GM12878 (cell line): ENCODE measurements around the gene TP63. TPM values are rescaled to one million over a fixed set of nuclear protein-coding genes. Genes with fewer than 3 reads are reported as not detected.
A peak's percentile ranks its signal among the peaks of the same experiment; 100 is the strongest.

ENCODE experiments used
- CBX3 ChIP-seq: fragments of 200-600 bp; sonication (generic); IDR thresholded peaks from 2 replicates; pipeline ENCODE4 v1.6.1; 2016; ENCODE audit warnings: low read depth, borderline replicate concordance
- CREB1 ChIP-seq: IDR thresholded peaks from 2 replicates; pipeline ENCODE4 v1.6.1; 2012; ENCODE audit warnings: low read depth, mild to moderate bottlenecking, inconsistent platforms
- EZH2 ChIP-seq: IDR thresholded peaks from 2 replicates; pipeline ENCODE4 v1.6.1; 2012; ENCODE audit warnings: low read depth, mild to moderate bottlenecking, control low read depth, inconsistent platforms, low read length, borderline replicate concordance; ENCODE audit not compliant: control insufficient read depth
- FOXK2 ChIP-seq: fragments of 450-650 bp; IDR thresholded peaks from 2 replicates; pipeline ENCODE4 v1.6.1; 2017; ENCODE audit warnings: mild to moderate bottlenecking, moderate library complexity
- FOXM1 ChIP-seq: IDR thresholded peaks from 2 replicates; pipeline ENCODE4 v1.6.1; 2012; ENCODE audit warnings: low read depth, mild to moderate bottlenecking, inconsistent platforms, low read length, moderate library complexity
- HCFC1 ChIP-seq: fragments of 150-350 bp; IDR thresholded peaks from 2 replicates; pipeline ENCODE4 v1.6.1; 2014; ENCODE audit warnings: low read length
- IKZF1 ChIP-seq: fragments of 450-650 bp; conservative IDR thresholded peaks from 2 replicates; pipeline ENCODE4 v1.6.1; 2017; ENCODE audit warnings: antibody characterized with exemption, mild to moderate bottlenecking
- MYB ChIP-seq: fragments of 150-350 bp; IDR thresholded peaks from 2 replicates; pipeline ENCODE4 v1.6.1; 2014; ENCODE audit warnings: mild to moderate bottlenecking, low read depth, low read length, borderline replicate concordance
- MYC ChIP-seq: IDR thresholded peaks from 2 replicates; pipeline ENCODE4 v1.6.1; 2011; ENCODE audit warnings: mild to moderate bottlenecking, low read length, moderate library complexity, inconsistent platforms; ENCODE audit not compliant: insufficient read depth, insufficient replicate concordance, insufficient read length, severe bottlenecking
- NFYA ChIP-seq: IDR thresholded peaks from 2 replicates; pipeline ENCODE4 v1.6.1; 2011; ENCODE audit warnings: low read depth, mild to moderate bottlenecking, low read length, improper control_type of control experiment, borderline replicate concordance
- NRF1 ChIP-seq: conservative IDR thresholded peaks from 2 replicates; pipeline ENCODE4 v1.6.1; 2011; ENCODE audit warnings: mild to moderate bottlenecking, low read depth, low read length, improper control_type of control experiment
- RAD21 ChIP-seq: IDR thresholded peaks from 2 replicates; pipeline ENCODE4 v1.6.1; 2011; ENCODE audit warnings: mild to moderate bottlenecking, low read depth, low read length, moderate library complexity; ENCODE audit not compliant: insufficient read depth
- RELA ChIP-seq: fragments of 450-650 bp; IDR thresholded peaks from 2 replicates; pipeline ENCODE4 v1.8.0; 2014; ENCODE audit warnings: borderline replicate concordance; ENCODE audit not compliant: partially characterized antibody
- RFX5 ChIP-seq: IDR thresholded peaks from 2 replicates; pipeline ENCODE4 v1.6.1; 2011; ENCODE audit warnings: low read depth, low read length, improper control_type of control experiment
- SIN3A ChIP-seq: IDR thresholded peaks from 2 replicates; pipeline ENCODE4 v1.6.1; 2012; ENCODE audit warnings: low read depth, low read length, improper control_type of control experiment
- SREBF2 ChIP-seq: IDR thresholded peaks from 2 replicates; pipeline ENCODE4 v1.6.1; 2012; ENCODE audit warnings: mild to moderate bottlenecking, low read length
- TCF3 ChIP-seq: IDR thresholded peaks from 2 replicates; pipeline ENCODE4 v1.6.1; 2012; ENCODE audit warnings: low read depth, mild to moderate bottlenecking, low read length, borderline replicate concordance; ENCODE audit not compliant: insufficient read depth
- polyA plus RNA-seq, 11 experiments: library from polyadenylated mRNA; depleted of rRNA in 4 of 11; unstranded in 6 of 11; stranded (reverse) in 5 of 11; fragments of >200 nt; fragmentation: Nextera tagmentation in 4 of 11; fragmentation: Illumina TruSeq in 1 of 11; extraction: Ambion mirVana in 4 of 11; extraction: Trizol in 1 of 11; gene quantifications; 1 replicate in 1 of 11; 2 replicates in 10 of 11; pipeline versions ENCODE4 v1.2.1 to v1.2.3, GENCODE V29; 2011 to 2016; ENCODE audit warnings: inconsistent platforms in 2 of 11, missing spikeins in 2 of 11, low read depth in 1 of 11
- total RNA-seq, 4 experiments: library from RNA; depleted of rRNA in 3 of 4; stranded (reverse); fragments of >200 nt in 3 of 4; fragmentation: Illumina TruSeq in 1 of 4; extraction: Trizol in 1 of 4; gene quantifications; 2 replicates each; pipeline versions ENCODE4 v1.2.1 to v1.2.3, GENCODE V29; 2013 to 2021
- TF ChIP-seq, protein P1 (sequence below): fragments of 450-650 bp; IDR thresholded peaks from 2 replicates; pipeline ENCODE4 v1.6.1; 2017; ENCODE audit warnings: low read depth, mild to moderate bottlenecking, moderate library complexity
- TF ChIP-seq, protein P2 (sequence below): fragments of 150-350 bp; IDR thresholded peaks from 2 replicates; pipeline ENCODE4 v1.6.1; 2014; ENCODE audit warnings: mild to moderate bottlenecking, low read depth, low read length
- TF ChIP-seq, protein P3 (sequence below): IDR thresholded peaks from 2 replicates; pipeline ENCODE4 v1.6.1; 2012; ENCODE audit warnings: low read length, inconsistent platforms
- TF ChIP-seq, protein P4 (sequence below): fragments of 450-650 bp; formaldehyde crosslinking; IDR thresholded peaks from 2 replicates; pipeline ENCODE4 v1.4.0; 2022; ENCODE audit warnings: mild to moderate bottlenecking, moderate library complexity

TP63 gene
- total and polyA plus RNA-seq, 10 of the 15 experiments (the other 5 are each of a cell fraction or from before 2014, with no cell fraction given) = 1.4 to 10.8 (median 6.2) TPM

DNA sequence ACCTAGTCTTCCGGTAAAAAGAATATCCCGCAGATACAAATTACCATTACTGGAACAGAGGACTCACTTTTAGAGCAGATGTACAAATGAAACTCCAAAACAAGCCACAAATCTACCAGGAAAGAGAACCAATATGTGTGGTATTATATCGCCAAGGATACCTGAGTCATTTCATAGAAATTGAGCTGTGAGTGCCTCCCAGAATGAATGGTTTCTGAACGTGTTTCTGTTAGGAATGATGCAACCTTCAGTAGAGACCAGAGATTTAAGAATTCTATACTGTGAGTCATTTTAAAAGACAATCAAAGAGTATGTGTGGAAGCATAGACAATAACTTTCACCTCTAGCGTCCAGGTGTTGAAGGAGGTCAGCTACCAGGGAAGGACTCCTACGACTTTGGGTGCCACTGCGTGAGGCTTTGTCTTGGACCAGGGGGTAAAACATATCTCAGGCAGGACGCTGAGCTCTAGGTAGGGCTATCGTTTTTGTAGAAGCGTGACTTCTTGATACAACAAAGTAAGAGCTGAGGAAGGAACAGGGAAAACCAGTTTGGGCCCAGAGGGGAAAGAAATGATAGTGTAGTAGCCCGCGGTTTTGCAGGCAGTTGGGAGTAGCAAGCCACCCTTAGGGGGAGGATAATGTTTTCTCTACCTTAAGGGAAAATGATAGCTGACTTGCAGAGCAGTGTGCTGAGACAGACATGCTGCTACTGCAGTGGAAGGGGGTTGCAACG lies 210.4 kb downstream of the TP63 start (continued):
- TF ChIP-seq FOXM1 (peak; percentile 92; the same call in 1 of the 2 replicates), NFYA (no peak), MYB (no peak), EZH2 (no peak), RFX5 (no peak), HCFC1 (no peak), SIN3A (no peak), RELA (no peak), SREBF2 (no peak), CBX3 (no peak), RAD21 (no peak), IKZF1 (no peak), FOXK2 (no peak), CREB1 (0 out of 2 replicates have a peak, but pooled peaks have one; percentile 16), TCF3 (peak; percentile 54; the same call in 1 of the 2 replicates), NRF1 (no peak), MYC (no peak)
- TF ChIP-seq, protein P1, sequence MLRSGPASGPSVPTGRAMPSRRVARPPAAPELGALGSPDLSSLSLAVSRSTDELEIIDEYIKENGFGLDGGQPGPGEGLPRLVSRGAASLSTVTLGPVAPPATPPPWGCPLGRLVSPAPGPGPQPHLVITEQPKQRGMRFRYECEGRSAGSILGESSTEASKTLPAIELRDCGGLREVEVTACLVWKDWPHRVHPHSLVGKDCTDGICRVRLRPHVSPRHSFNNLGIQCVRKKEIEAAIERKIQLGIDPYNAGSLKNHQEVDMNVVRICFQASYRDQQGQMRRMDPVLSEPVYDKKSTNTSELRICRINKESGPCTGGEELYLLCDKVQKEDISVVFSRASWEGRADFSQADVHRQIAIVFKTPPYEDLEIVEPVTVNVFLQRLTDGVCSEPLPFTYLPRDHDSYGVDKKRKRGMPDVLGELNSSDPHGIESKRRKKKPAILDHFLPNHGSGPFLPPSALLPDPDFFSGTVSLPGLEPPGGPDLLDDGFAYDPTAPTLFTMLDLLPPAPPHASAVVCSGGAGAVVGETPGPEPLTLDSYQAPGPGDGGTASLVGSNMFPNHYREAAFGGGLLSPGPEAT = no peak
- TF ChIP-seq, protein P2, sequence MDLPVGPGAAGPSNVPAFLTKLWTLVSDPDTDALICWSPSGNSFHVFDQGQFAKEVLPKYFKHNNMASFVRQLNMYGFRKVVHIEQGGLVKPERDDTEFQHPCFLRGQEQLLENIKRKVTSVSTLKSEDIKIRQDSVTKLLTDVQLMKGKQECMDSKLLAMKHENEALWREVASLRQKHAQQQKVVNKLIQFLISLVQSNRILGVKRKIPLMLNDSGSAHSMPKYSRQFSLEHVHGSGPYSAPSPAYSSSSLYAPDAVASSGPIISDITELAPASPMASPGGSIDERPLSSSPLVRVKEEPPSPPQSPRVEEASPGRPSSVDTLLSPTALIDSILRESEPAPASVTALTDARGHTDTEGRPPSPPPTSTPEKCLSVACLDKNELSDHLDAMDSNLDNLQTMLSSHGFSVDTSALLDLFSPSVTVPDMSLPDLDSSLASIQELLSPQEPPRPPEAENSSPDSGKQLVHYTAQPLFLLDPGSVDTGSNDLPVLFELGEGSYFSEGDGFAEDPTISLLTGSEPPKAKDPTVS = no peak
- TF ChIP-seq, protein P3, sequence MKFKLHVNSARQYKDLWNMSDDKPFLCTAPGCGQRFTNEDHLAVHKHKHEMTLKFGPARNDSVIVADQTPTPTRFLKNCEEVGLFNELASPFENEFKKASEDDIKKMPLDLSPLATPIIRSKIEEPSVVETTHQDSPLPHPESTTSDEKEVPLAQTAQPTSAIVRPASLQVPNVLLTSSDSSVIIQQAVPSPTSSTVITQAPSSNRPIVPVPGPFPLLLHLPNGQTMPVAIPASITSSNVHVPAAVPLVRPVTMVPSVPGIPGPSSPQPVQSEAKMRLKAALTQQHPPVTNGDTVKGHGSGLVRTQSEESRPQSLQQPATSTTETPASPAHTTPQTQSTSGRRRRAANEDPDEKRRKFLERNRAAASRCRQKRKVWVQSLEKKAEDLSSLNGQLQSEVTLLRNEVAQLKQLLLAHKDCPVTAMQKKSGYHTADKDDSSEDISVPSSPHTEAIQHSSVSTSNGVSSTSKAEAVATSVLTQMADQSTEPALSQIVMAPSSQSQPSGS = peak; percentile 89
- TF ChIP-seq, protein P4, sequence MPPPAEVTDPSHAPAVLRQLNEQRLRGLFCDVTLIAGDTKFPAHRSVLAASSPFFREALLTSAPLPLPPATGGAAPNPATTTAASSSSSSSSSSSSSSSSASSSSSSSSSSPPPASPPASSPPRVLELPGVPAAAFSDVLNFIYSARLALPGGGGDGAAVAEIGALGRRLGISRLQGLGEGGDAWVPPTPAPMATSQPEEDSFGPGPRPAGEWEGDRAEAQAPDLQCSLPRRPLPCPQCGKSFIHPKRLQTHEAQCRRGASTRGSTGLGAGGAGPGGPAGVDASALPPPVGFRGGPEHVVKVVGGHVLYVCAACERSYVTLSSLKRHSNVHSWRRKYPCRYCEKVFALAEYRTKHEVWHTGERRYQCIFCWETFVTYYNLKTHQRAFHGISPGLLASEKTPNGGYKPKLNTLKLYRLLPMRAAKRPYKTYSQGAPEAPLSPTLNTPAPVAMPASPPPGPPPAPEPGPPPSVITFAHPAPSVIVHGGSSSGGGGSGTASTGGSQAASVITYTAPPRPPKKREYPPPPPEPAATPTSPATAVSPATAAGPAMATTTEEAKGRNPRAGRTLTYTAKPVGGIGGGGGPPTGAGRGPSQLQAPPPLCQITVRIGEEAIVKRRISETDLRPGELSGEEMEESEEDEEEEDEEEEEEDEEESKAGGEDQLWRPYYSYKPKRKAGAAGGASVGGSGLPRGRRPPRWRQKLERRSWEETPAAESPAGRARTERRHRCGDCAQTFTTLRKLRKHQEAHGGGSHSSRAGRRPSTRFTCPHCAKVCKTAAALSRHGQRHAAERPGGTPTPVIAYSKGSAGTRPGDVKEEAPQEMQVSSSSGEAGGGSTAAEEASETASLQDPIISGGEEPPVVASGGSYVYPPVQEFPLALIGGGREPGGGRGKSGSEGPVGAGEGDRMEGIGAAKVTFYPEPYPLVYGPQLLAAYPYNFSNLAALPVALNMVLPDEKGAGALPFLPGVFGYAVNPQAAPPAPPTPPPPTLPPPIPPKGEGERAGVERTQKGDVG (CRISPR knock-in tag) = no peak
